Measurements from ENCODE around the gene ARHGAP15. TPM values are rescaled to one million over a fixed set of nuclear protein-coding genes. Genes with fewer than 3 reads are reported as not detected.

ARHGAP15 gene
- total RNA-seq, 1 donor: 0.43 TPM

DNA sequence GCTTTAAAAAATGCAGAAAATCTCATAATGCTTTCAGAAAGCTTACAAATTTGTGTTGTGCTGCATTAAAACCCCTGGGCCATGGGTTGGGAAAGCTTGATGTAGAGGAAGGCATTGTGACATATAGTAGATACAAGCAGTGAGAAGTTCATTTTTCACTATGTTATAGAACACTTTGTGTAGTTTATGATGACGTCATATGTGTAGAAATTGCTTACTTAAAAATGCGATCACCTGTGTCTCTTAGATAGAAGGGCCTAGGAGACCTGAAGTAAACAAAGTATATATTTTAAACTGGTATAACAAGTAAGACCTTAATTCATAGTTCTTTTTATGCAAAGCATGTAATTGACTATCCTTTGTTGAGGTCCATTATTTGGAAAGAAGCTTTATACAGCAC, 393.5 kb downstream of the ARHGAP15 start:
- no peak overlapping the region for H3K4me3 ChIP-seq (ENCODE audit: low read depth, low read length)
- DNase-seq (ENCODE audit: low read depth): no peak
- TF ChIP-seq, protein P1, sequence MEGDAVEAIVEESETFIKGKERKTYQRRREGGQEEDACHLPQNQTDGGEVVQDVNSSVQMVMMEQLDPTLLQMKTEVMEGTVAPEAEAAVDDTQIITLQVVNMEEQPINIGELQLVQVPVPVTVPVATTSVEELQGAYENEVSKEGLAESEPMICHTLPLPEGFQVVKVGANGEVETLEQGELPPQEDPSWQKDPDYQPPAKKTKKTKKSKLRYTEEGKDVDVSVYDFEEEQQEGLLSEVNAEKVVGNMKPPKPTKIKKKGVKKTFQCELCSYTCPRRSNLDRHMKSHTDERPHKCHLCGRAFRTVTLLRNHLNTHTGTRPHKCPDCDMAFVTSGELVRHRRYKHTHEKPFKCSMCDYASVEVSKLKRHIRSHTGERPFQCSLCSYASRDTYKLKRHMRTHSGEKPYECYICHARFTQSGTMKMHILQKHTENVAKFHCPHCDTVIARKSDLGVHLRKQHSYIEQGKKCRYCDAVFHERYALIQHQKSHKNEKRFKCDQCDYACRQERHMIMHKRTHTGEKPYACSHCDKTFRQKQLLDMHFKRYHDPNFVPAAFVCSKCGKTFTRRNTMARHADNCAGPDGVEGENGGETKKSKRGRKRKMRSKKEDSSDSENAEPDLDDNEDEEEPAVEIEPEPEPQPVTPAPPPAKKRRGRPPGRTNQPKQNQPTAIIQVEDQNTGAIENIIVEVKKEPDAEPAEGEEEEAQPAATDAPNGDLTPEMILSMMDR (IDR thresholded peaks at IDR 0.05; ENCODE audit: insufficient read depth, low read depth, low read length): no peak

- TF ChIP-seq, protein P1 (IDR thresholded peaks at IDR 0.05; ENCODE audit: insufficient read depth, low read depth, low read length): no peak
- peak; percentile 97 for DNase-seq (ENCODE audit: low read depth)
- no peak overlapping the region for H3K4me3 ChIP-seq (ENCODE audit: low read depth, low read length)
Observed at GRCh38 chr2:143524119-143524553, 394.9 kb downstream of the ARHGAP15 start.

DNA sequence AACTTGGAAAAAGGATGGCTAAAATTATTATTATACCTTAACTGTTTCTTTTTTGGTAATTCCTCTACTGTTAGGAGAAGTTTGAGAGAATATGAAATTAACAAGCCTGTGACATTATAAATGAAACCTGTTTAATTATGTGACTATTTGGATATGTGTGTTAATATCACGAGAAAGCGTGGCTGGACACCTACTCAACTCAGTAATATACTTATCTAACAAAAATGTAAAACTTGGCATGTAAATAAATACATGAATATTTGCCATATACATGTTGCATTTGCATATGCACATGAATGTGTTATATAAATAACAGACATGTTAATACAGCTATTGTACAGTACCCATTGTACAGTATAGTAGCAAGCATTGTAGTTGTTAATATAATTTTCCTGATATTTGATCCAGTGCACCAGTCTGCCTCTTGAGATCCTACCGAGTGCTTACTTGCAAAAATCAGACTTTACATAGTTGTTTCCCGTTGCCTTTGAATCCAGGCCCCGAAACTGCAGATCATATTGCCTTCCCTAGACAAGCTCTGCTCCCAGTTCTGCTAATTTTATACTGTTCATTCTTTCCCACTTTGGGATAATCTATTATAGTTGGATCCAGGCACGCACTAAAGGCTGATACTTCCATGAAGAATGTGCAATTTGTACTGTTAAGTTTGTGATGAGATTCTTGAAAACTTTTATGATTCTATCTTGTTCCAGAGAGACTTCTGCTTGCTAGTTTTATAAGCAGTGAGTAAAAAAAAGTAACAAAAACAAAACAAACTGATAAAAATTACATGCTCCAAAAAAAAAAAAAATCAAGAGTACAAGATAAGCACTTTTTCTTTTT, 395.6 kb downstream of the ARHGAP15 start:
- peak; percentile 73 for DNase-seq (ENCODE audit: low read depth)
- TF ChIP-seq, protein P1 (IDR thresholded peaks at IDR 0.05; ENCODE audit: insufficient read depth, low read depth, low read length): no peak
- no peak overlapping the region for H3K4me3 ChIP-seq (ENCODE audit: low read depth, low read length)

- TF ChIP-seq, protein P1 (IDR thresholded peaks at IDR 0.05; ENCODE audit: insufficient read depth, low read depth, low read length): no peak
Observed at GRCh38 chr2:143525402-143525860, 396.2 kb downstream of the ARHGAP15 start.

DNA sequence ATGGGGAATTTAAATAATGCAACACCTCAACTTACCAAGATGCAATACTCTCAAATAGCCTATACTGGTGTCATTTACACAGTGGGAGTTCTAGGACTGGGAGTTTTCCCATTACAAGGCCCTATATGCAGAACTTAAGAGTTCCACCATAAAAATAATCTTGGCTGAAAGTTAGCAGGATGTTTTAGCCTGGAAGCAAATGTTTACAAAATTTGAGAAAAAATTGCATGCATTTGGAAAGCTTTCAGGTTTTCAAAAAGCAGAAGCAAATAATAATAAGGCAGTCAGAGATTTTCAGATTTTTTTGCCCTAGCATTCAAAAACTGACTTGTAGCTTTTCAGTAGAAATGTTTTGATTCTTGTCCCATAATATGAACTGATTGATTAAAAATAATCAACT, 397.3 kb downstream of the ARHGAP15 start:
- TF ChIP-seq, protein P1 (IDR thresholded peaks at IDR 0.05; ENCODE audit: insufficient read depth, low read depth, low read length): no peak

More at GRCh38 chr2:143525402-143525860, 396.2 kb downstream of the ARHGAP15 start:
- no peak for DNase-seq (ENCODE audit: low read depth)
- H3K4me3 ChIP-seq (ENCODE audit: low read depth, low read length): no peak overlapping the region

GRCh38 chr2:143528021-143528420, 398.8 kb downstream of the ARHGAP15 start:
- no peak for DNase-seq (ENCODE audit: low read depth)
- H3K4me3 ChIP-seq (ENCODE audit: low read depth, low read length): no peak overlapping the region
- TF ChIP-seq, protein P1 (IDR thresholded peaks at IDR 0.05; ENCODE audit: insufficient read depth, low read depth, low read length): no peak

More for the DNA sequence above, 397.3 kb downstream of the ARHGAP15 start:
- no peak overlapping the region for H3K4me3 ChIP-seq (ENCODE audit: low read depth, low read length)
- peak; percentile 12 for DNase-seq (ENCODE audit: low read depth)
